HepG2 (cell line): Measurements from ENCODE around the gene CMPK2. TPM values are rescaled to one million over a fixed set of nuclear protein-coding genes. Genes with fewer than 3 reads are reported as not detected.

Source experiments
- ATAC-seq: fragments of 200-7000 bp; cut with Tn5 transposase; 3 replicates; pipeline ENCODE4 v1.9.1; 2020; ENCODE audit warnings: mild to moderate bottlenecking, moderate library complexity
- BruUV-seq: library from RNA; stranded (reverse); fragments of 400-500 nt; replicated peaks from 2 replicates; lab custom pipeline; 2021; lab: Mats Ljungman, UMichigan
- CTCF ChIA-PET: fragments of 300-600 bp; formaldehyde crosslinking; extraction: SDS; loops from one replicate; lab custom pipeline; 2021; ENCODE audit warnings: low total read pairs, inconsistent platforms, low intra/inter-chr PET ratio; lab: Yijun Ruan, JAX
- POLR2A ChIA-PET: fragments of 350-600 bp; sonication (Branson Sonifier 250); formaldehyde crosslinking; loops from one replicate; lab custom pipeline; 2020; ENCODE audit warnings: antibody characterized with exemption, inconsistent platforms; lab: Yijun Ruan, JAX
- DNase-seq: peaks from one replicate; pipeline ENCODE4 v3.0.0-alpha.2; 2015; ENCODE audit warnings: low spot score
- FAIRE-seq: peaks from 3 replicates; lab custom pipeline; 2011; peaks lifted over from hg19 to GRCh38; lab: Jason Lieb, UNC
- H2AFZ ChIP-seq: one replicate; pipeline ENCODE4 v1.6.1; 2011; ENCODE audit warnings: low read length, inconsistent platforms
- H3K27ac ChIP-seq: fragments of 300-600 bp; 3 replicates; pipeline ENCODE4 v1.8.0; 2011; ENCODE audit warnings: mixed run types, mild to moderate bottlenecking, mixed read lengths, low read length, inconsistent platforms; ENCODE audit not compliant: insufficient read depth; ENCODE audit errors: extremely low read length
- H3K27me3 ChIP-seq, 2 experiments: fragments of 200-600 bp in 1 of 2; 2 replicates in 1 of 2; 3 replicates in 1 of 2; pipeline versions ENCODE4 v1.6.0 to v1.8.0; 2011; ENCODE audit warnings: low read length in 2 of 2, mild to moderate bottlenecking in 2 of 2, moderate library complexity in 2 of 2, inconsistent platforms in 1 of 2; ENCODE audit not compliant: insufficient read depth in 2 of 2, control insufficient read depth in 1 of 2
- H3K36me3 ChIP-seq, 2 experiments: fragments of 200-600 bp in 1 of 2; replicated peaks in 1 of 2; 2 replicates in 1 of 2; 3 replicates in 1 of 2; pipeline versions ENCODE4 v1.5.1 to v1.8.0; 2011; ENCODE audit warnings: low read length in 2 of 2, inconsistent platforms in 1 of 2; ENCODE audit not compliant: insufficient read depth in 2 of 2, control insufficient read depth in 1 of 2
- H3K4me1 ChIP-seq: 2 replicates; pipeline ENCODE4 v1.5.1; 2012; ENCODE audit warnings: low read length, inconsistent platforms; ENCODE audit not compliant: insufficient read depth
- H3K4me2 ChIP-seq: 2 replicates; pipeline ENCODE4 v1.6.0; 2011; ENCODE audit warnings: low read depth, low read length, inconsistent platforms
- H3K4me3 ChIP-seq, 3 experiments: fragments of 200-600 bp in 1 of 3; sonication (generic), shearing (Covaris generic) in 1 of 3; replicated peaks in 1 of 3; 2 replicates each; pipeline ENCODE4 v1.5.1; 2011 to 2016; ENCODE audit warnings: low read length in 3 of 3, inconsistent platforms in 2 of 3, low read depth in 2 of 3, mild to moderate bottlenecking in 2 of 3, control low read depth in 1 of 3, mixed read lengths in 1 of 3; ENCODE audit not compliant: insufficient read depth in 1 of 3
- H3K79me2 ChIP-seq: one replicate; pipeline ENCODE4 v1.6.1; 2011; ENCODE audit warnings: low read length, inconsistent platforms; ENCODE audit not compliant: insufficient read depth
- H3K9ac ChIP-seq: 2 replicates; pipeline ENCODE4 v1.6.0; 2011; ENCODE audit warnings: mild to moderate bottlenecking, low read depth, low read length, inconsistent platforms; ENCODE audit not compliant: insufficient read depth
- H3K9me3 ChIP-seq: 2 replicates; pipeline ENCODE4 v1.5.1; 2012; ENCODE audit warnings: mild to moderate bottlenecking, low read length
- H4K20me1 ChIP-seq: 2 replicates; pipeline ENCODE4 v1.6.0; 2011; ENCODE audit warnings: inconsistent platforms, mild to moderate bottlenecking, low read length, moderate library complexity; ENCODE audit not compliant: insufficient read depth
- CCAR2 ChIP-seq: fragments of 200-400 bp; formaldehyde crosslinking; optimal IDR thresholded peaks from 2 replicates; pipeline ENCODE3; 2018; ENCODE audit warnings: low read depth, mild to moderate bottlenecking, low read length, moderate library complexity
- DMTF1 ChIP-seq: sonication (generic); formaldehyde crosslinking; IDR thresholded peaks from 2 replicates; pipeline ENCODE4 v1.4.0; 2020; ENCODE audit warnings: mild to moderate bottlenecking, missing genetic modification reagents
- FOXA1 ChIP-seq, 2 experiments: fragments of 450-650 bp in 1 of 2; sonication (generic) in 1 of 2; formaldehyde crosslinking in 1 of 2; IDR thresholded peaks; 2 replicates each; pipeline versions ENCODE4 v1.4.0 to v1.6.1; 2016 to 2020; ENCODE audit warnings: missing genetic modification reagents in 1 of 2
- FOXM1 ChIP-seq: sonication (generic); formaldehyde crosslinking; IDR thresholded peaks from 2 replicates; pipeline ENCODE4 v1.5.0; 2020; ENCODE audit warnings: missing genetic modification reagents
- GTF2F1 ChIP-seq: fragments of 150-350 bp; IDR thresholded peaks from 2 replicates; pipeline ENCODE4 v1.6.1; 2014; ENCODE audit warnings: low read length
- HCFC1 ChIP-seq: fragments of 150-350 bp; IDR thresholded peaks from 2 replicates; pipeline ENCODE4 v1.6.1; 2014; ENCODE audit warnings: low read depth, low read length
- HNRNPH1 ChIP-seq: fragments of 200-400 bp; formaldehyde crosslinking; optimal IDR thresholded peaks from 2 replicates; pipeline ENCODE3; 2017; ENCODE audit warnings: mild to moderate bottlenecking, low read depth, low read length
- HNRNPUL1 ChIP-seq: fragments of 200-400 bp; formaldehyde crosslinking; IDR thresholded peaks from 2 replicates; pipeline ENCODE4 v1.6.1; 2017; ENCODE audit warnings: low read depth, mild to moderate bottlenecking, low read length, moderate library complexity
- MEIS2 ChIP-seq: sonication (generic); formaldehyde crosslinking; IDR thresholded peaks from 2 replicates; pipeline ENCODE4 v1.9.0; 2021; ENCODE audit warnings: mild to moderate bottlenecking, missing genetic modification reagents
- NFE2 ChIP-seq: sonication (generic); formaldehyde crosslinking; IDR thresholded peaks from 2 replicates; pipeline ENCODE4 v1.4.0; 2020; ENCODE audit warnings: missing genetic modification reagents
- SNAPC5 ChIP-seq: sonication (generic); formaldehyde crosslinking; IDR thresholded peaks from 2 replicates; pipeline ENCODE4 v1.8.1; 2023; ENCODE audit warnings: mild to moderate bottlenecking, missing genetic modification reagents, borderline replicate concordance
- SYNCRIP ChIP-seq: fragments of 200-400 bp; formaldehyde crosslinking; IDR thresholded peaks from 2 replicates; pipeline ENCODE4 v1.6.1; 2018; ENCODE audit warnings: mild to moderate bottlenecking, low read depth, low read length; ENCODE audit not compliant: insufficient read depth
- XBP1 ChIP-seq: sonication (generic); formaldehyde crosslinking; IDR thresholded peaks from 2 replicates; pipeline ENCODE4 v1.5.0; 2020; ENCODE audit warnings: missing genetic modification reagents
- ZBTB7A ChIP-seq: sonication (generic); formaldehyde crosslinking; IDR thresholded peaks from 2 replicates; pipeline ENCODE4 v1.8.0; 2022; ENCODE audit warnings: mild to moderate bottlenecking, missing genetic modification reagents
- ZNF496 ChIP-seq: sonication (generic); formaldehyde crosslinking; IDR thresholded peaks from 2 replicates; pipeline ENCODE4 v1.8.1; 2023; ENCODE audit warnings: mild to moderate bottlenecking, moderate library complexity, missing genetic modification reagents; ENCODE audit not compliant: insufficient replicate concordance
- ZNF576 ChIP-seq: sonication (generic); formaldehyde crosslinking; IDR thresholded peaks from 2 replicates; pipeline ENCODE4 v1.4.0; 2020; ENCODE audit warnings: mild to moderate bottlenecking, missing genetic modification reagents
- ZNF646 ChIP-seq: sonication (generic); formaldehyde crosslinking; IDR thresholded peaks from 2 replicates; pipeline ENCODE4 v1.9.0; 2021; ENCODE audit warnings: mild to moderate bottlenecking, missing genetic modification reagents
- ZNF720 ChIP-seq: sonication (generic); formaldehyde crosslinking; IDR thresholded peaks from 2 replicates; pipeline ENCODE4 v1.4.0; 2020; ENCODE audit warnings: missing genetic modification reagents
- WGBS: methylation state at CpG from one replicate; pipeline ENCODE4 v1.1.6; 2017; ENCODE audit warnings: low lambda C conversion rate; 5-methylcytosine and 5-hydroxymethylcytosine counted together
- in situ Hi-C: cut with HindIII; loops from 2 replicates; pipeline ENCODE4 v1.10.0; 2017; ENCODE audit warnings: low pct_unique_long_range_greater_than_20kb; ENCODE audit not compliant: extremely low pct_ligation_motif_present
- intact Hi-C: fragments of 100-400 bp; cut with micrococcal nuclease; formaldehyde crosslinking; loops from one replicate; pipeline ENCODE4 v1.10.0; 2022; ENCODE audit not compliant: unreplicated experiment
- polyA plus RNA-seq, 8 experiments: library from polyadenylated mRNA; depleted of rRNA in 3 of 8; stranded (reverse) in 7 of 8; unstranded in 1 of 8; fragments of >200 nt; fragmentation: Illumina TruSeq in 4 of 8; extraction: Trizol in 4 of 8; gene quantifications; 2 replicates each; pipeline versions ENCODE4 v1.2.1 to v1.2.3, GENCODE V29; 2011 to 2016; ENCODE audit warnings: low read depth in 4 of 8, missing spikeins in 1 of 8, mixed read lengths in 1 of 8; ENCODE audit not compliant: insufficient read depth in 1 of 8
- total RNA-seq, 5 experiments: library from RNA; depleted of rRNA; stranded (reverse); fragments of >200 nt; fragmentation: Illumina TruSeq; extraction: Trizol; gene quantifications; 2 replicates each; pipeline ENCODE4 v1.2.3, GENCODE V29; 2016; ENCODE audit warnings: low read depth in 1 of 5

CMPK2 gene
- total and polyA plus RNA-seq, 2 of the 13 experiments (the other 11 are each of a cell fraction or from before 2014, with no cell fraction given), result 0.04 to 1.0 TPM

GRCh38 chr2:6800553-6800952, 65.2 kb downstream of the CMPK2 start:
- in situ Hi-C loops, result no loop called here
- Histone ChIP-seq H3K4me1 (no peaks in the 10 kb centered on the region), H3K27ac (no peak overlapping the region), H3K9me3 (no peaks in the 10 kb centered on the region), H3K27me3 (peaks cover 0 to 12% of the 10 kb centered on the region in 2 experiments; a peak in 3 of 5 replicates), H2AFZ (no peak overlapping the region), H3K4me3 (no peak overlapping the region), H3K36me3 (no peaks in the 10 kb centered on the region), H3K4me2 (no peak overlapping the region), H3K9ac (no peak overlapping the region), H4K20me1 (no peaks in the 10 kb centered on the region), H3K79me2 (no peaks in the 10 kb centered on the region)
- TF ChIP-seq ZBTB7A (CRISPR knock-in tag), result no peak
- TF ChIP-seq SNAPC5 (CRISPR knock-in tag), result no peak
- TF ChIP-seq FOXA1 (IDR thresholded peaks at IDR 0.05), result no peak
- no peak for TF ChIP-seq FOXA1 (CRISPR knock-in tag; IDR thresholded peaks at IDR 0.05)
- TF ChIP-seq XBP1 (CRISPR knock-in tag), result no peak
- TF ChIP-seq GTF2F1, result no peak
- TF ChIP-seq HCFC1, result no peak
- TF ChIP-seq ZNF646, result no peak
- no peak for TF ChIP-seq ZNF720 (CRISPR knock-in tag)
- TF ChIP-seq HNRNPH1, result no peak
- no peak for TF ChIP-seq DMTF1 (CRISPR knock-in tag)
- TF ChIP-seq MEIS2 (CRISPR knock-in tag), result no peak
- no peak for TF ChIP-seq ZNF576 (CRISPR knock-in tag)
- no peak for TF ChIP-seq CCAR2
- TF ChIP-seq SYNCRIP, result no peak
- TF ChIP-seq FOXM1 (CRISPR knock-in tag), result no peak
- no peak for TF ChIP-seq NFE2 (CRISPR knock-in tag)
- TF ChIP-seq ZNF496 (CRISPR knock-in tag), result no peak
- TF ChIP-seq HNRNPUL1, result no peak
- FAIRE-seq (no peak), DNase-seq (peak; percentile 21), ATAC-seq (no peak)
- ChIA-PET CTCF (no interaction called here), POLR2A (no interaction called here)
- BruUV-seq, result no TSS peak
- WGBS, result 13% methylated on average over 5 of the region's 5 CpGs
- intact Hi-C loops, result no loop called here
